SH-SY5Y (cell line): ENCODE results near the gene ACER3.

Experiments used
- GATA2 ChIP-seq: IDR thresholded peaks from 2 replicates; pipeline ENCODE4 v1.6.1; 2011; ENCODE audit warnings: mild to moderate bottlenecking, low read depth, low read length
- GATA3 ChIP-seq: IDR thresholded peaks from 2 replicates; pipeline ENCODE4 v1.6.1; 2011; ENCODE audit warnings: low read depth, mild to moderate bottlenecking, low read length, moderate library complexity

The ACER3 gene

DNA sequence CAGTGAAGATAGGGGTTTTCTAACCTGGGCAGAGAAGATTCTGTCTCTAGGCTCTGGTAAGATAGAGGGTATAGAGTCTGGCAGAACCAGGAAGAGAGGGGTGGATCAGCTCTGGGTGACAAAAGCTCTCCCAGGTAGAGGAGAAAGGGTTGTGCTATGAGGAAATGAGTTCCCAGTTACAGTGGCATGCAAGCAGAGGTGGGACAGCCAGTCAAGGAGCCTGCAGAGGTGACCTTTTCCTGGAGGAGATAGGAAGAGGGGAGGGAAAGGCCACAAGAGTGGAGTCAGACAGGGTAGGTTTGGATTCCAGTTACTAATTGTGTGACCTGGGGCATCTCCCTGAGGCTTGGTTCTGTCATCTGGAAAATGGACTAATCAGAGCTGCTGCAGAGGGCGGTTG, 202.7 kb downstream of the ACER3 start:
- TF ChIP-seq GATA3 (no peak), GATA2 (no peak)

GRCh38 chr11:77063861-77064260, 203.1 kb downstream of the ACER3 start:
- TF ChIP-seq GATA3 = no peak
- TF ChIP-seq GATA2 = no peak

DNA sequence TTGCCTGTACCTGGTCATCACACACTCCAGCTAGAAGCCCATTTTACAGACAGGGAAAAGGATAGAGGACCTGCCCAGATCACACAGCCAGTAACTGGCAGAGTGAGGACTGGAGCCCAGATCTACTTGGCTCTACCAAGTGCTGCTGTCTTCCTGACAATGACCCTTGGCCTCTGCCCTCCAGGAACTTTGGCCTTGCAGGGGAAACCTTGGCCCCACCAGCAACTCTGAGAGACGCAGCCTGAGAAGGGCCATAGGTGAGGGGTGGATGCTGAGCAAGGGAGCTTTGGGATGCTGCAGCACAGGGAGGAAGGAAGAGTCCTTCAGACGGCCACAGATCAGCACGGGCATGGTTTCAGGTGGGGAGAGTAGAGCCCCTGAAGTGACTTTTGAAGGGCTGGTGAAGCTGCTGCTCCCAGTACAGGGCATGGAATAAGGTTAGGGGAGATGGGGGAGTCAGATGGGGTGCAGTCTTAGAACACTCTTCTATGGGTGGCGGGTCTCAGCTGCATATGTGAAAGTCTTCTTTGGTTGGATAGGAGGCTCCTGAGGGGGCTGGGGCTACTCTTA, 204.0 kb downstream of the ACER3 start:
- TF ChIP-seq GATA3 (no peak), GATA2 (no peak)

- TF ChIP-seq GATA2 (no peak), GATA3 (no peak)
These were observed 205.1 kb downstream of the ACER3 start for GRCh38 chr11:77065878-77066228.

GRCh38 chr11:77066229-77067042, 205.7 kb downstream of the ACER3 start, which contains the start of gene CAPN5:
Gene CAPN5, plus strand, starts transcription at chr11:77066971. Its CDS starts 17,916 bp downstream, at chr11:77084887.
- TF ChIP-seq GATA2 (no peak), GATA3 (no peak)

GRCh38 chr11:77067861-77068443, 207.2 kb downstream of the ACER3 start:
- TF ChIP-seq GATA3 (no peak), GATA2 (no peak)

DNA sequence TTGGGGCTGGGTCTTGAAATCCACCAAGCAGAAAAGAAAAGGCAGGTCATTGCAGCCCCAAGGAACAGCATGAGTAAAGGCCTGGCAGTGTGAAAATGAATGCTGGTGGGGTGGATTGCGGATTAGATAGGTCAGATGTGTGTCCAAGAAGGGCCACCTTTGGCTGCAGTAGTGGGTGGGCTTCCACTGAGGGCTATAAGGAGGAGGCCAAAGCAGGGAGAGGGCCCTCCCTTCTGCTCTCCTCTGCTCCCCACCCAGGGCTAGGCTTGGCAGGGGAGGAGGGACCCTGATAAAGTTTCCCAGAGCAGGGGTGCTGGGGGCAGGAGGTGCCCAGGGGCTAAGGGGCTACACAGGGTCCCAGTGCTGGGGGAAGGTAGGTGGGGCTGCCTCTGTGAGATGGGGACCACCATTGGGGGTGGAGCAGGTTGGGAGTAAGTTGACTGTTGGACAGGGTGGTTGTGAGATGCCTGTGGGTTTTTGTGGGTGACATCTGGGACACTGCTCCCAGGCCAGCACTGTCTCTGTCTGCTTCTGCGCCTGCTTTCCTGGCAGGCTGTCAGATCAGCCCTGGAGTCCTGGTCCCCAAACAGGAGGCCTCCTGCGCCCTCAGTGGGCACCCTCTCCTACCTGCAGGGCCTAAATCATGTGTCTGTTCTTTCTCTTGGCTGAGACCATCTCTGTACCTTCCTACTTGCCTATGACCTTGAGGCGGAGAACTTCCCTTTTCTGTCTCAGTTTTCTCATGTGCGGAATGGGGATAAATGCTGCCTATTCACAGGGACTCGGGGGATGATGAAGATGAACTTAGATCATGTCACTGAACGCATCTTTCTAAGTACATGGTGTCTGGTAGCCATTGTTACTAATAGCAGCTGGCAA, 208.0 kb downstream of the ACER3 start:
- no peak for TF ChIP-seq GATA2
- TF ChIP-seq GATA3 = no peak

DNA sequence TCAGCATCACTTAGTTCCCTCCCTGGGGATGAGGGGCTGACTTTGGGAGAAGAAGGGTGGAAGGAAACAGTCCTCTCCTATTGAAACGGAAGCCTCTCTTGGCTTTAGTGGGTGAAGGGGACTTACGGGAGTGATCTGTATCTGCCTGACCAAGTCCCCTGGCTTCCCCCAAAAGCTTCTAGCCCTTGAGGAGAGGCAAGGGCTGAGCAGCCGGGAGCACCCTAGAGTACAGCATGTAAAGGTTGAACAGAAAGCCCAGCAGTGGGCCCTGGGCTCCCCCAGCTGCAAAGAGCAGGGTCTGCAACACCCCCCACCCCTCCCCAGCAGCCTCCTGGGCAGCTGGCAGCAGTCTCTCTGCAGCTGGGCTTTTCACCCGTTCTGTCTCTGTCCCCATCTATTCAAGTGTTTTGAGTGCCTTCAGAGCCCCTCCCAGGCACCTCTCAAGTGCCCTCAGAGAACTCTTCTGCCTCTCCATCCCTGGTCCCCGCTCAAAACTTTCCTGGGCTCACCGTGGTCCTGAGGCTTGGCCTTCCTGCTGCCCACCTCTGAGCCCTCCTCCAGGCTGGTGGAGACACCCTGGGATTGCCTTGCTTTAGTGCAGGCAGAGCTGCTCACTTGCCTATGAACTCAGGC, 208.7 kb downstream of the ACER3 start:
- TF ChIP-seq GATA3 (no peak), GATA2 (no peak)

GRCh38 chr11:77069969-77070582, 209.4 kb downstream of the ACER3 start:
- TF ChIP-seq GATA3 (no peak), GATA2 (no peak)

- TF ChIP-seq GATA3 (no peak), GATA2 (no peak)
These were observed 210.4 kb downstream of the ACER3 start for GRCh38 chr11:77071077-77071476.

GRCh38 chr11:77071671-77072605, 211.2 kb downstream of the ACER3 start:
- TF ChIP-seq GATA2 (no peak), GATA3 (no peak)

DNA sequence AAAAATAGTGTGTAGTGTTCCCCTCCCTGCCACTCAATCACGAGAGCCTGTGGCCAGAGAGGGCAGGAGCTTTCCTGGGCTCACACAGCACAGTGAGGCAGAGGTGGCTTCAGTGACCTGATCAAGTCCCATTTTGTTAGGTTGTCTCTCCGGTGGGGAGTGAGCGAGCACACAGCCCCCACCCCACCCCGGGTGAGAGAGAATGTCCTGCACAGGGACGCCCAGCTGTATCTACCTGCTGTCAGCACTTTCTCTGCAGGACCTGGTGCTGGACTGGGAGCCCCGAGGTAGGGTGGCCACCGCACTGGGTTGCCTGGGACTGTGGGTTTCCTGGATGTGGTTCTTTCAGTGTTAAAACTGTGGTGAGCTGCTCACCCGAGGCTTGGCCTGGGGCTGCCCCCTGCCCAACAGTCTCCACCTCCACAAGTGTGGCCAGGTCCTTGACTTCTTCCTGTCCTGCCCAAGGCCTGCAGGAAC, 212.2 kb downstream of the ACER3 start:
- TF ChIP-seq GATA3 (no peak), GATA2 (no peak)
